GM19328 (cell line): ENCODE data around the gene AP2M1.

Source experiments
- ATAC-seq: cut with Tn5 transposase; IDR thresholded peaks from one replicate; pipeline ENCODE4 v1.9.1; 2021; ENCODE audit warnings: mild to moderate bottlenecking, moderate library complexity; ENCODE audit not compliant: unreplicated experiment

The AP2M1 gene

DNA sequence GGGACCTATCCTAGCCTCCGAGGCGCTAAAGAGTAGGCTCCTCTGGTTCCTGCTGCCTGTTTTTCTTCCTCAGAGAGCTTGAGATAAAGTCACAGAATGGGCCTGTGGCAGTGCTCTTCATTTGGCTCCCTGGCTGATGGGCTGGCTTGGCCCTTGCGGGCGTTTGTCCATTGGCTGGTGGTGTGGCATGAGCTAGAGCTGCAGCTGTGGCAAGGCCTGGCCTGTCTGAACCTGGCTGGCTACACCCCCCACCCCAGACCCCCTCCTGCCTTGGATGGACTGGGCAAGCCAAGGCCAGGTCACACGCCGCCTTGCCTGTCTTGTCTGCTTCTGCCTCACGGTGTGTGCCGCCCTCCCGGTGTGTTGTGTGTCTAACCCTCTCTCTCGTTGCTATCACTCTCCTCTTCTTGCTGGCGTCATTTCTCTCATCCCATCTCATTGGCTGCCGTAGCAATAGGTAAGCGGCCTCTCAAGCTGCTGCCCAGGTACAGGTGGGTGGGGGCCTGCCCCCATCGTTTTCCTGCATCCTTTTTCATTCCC lies 3.2 kb downstream of the AP2M1 start:
- no peak for ATAC-seq

GRCh38 chr3:184178521-184179138 lies 4.0 kb downstream of the AP2M1 start:
- ATAC-seq, result no peak

DNA sequence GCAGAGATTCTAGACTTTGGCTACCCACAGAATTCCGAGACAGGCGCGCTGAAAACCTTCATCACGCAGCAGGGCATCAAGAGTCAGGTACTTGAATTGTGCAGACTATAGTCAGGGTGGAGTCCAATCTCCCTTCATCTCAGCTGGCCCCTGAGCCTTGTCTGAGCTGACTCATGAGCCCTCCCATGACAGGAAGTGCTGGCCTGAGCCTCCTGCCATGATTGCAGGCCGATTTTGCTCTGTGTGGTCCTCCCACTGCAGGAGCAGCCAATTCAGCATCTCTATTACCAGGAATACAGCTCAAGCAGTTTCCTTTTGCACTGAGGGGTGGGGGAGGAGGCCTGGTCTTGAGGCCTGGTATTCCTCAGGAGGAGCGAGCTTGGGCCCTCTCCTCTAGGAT lies 5.5 kb downstream of the AP2M1 start:
- no peak for ATAC-seq

DNA sequence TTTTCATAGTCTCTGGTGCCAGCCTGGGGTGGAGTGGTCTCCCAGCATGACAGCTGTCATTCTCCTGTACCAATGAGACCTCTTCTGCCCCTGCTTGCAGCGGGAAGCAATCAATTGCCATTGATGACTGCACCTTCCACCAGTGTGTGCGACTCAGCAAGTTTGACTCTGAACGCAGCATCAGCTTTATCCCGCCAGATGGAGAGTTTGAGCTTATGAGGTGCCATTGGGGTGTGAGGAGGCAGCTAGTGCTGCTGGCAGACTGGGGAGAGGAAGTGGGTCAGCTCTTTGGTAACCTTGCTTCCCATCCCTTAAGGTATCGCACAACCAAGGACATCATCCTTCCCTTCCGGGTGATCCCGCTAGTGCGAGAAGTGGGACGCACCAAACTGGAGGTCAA lies 6.9 kb downstream of the AP2M1 start:
- ATAC-seq, result no peak

GRCh38 chr3:184183679-184184078 lies 9.0 kb downstream of the AP2M1 start:
- ATAC-seq, result no peak

GRCh38 chr3:184184546-184185230 lies 10.0 kb downstream of the AP2M1 start:
- ATAC-seq, result no peak

DNA sequence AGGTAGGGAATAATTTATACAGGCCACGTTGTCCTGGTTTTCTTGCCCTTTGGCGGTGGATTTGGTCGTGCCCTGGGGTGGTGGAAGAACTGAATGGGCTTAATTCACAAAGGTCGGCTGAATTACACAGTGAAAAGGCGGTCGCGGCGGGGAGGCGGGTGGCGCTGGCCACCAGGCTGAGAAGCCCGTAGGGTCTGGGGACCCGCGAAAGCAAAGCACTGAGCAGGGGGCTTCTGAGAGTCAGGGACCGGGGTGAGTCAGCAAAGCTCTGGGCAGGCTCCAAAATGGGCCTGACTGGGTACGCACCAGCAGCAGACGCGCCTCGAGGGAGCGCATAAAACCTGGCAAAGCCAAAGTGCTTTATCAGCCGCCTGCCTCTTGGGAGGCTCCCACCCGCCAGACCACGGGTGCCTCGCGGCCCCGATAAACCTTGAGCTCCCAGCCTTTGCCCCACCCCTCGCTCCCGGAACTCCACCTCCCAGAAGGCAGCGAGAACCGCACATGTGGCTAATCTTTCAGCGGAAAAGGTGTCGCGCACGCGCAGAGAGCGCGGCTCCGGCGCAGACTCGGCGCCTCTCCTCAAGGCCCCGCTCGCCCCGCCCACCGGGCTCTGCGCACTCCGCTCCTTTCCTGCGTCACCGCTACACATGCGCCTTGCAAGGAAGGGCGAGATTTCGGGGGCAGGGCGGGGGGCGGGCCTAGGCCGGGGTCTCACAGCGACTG lies 11.0 kb downstream of the AP2M1 start:
- ATAC-seq, result peak; percentile 93

GRCh38 chr3:184186184-184186901 lies 11.7 kb downstream of the AP2M1 start, which contains the start of gene ABCF3:
TSS of gene ABCF3 (plus strand) at chr3:184186199. CDS start at chr3:184186208, 9 bp downstream.
- no peak for ATAC-seq

- ATAC-seq, result no peak
Observed at GRCh38 chr3:184186902-184187207, 12.2 kb downstream of the AP2M1 start.

- no peak for ATAC-seq
Observed at GRCh38 chr3:184188080-184188479, 13.4 kb downstream of the AP2M1 start.

GRCh38 chr3:184189421-184189820 lies 14.8 kb downstream of the AP2M1 start:
- ATAC-seq, result no peak

DNA sequence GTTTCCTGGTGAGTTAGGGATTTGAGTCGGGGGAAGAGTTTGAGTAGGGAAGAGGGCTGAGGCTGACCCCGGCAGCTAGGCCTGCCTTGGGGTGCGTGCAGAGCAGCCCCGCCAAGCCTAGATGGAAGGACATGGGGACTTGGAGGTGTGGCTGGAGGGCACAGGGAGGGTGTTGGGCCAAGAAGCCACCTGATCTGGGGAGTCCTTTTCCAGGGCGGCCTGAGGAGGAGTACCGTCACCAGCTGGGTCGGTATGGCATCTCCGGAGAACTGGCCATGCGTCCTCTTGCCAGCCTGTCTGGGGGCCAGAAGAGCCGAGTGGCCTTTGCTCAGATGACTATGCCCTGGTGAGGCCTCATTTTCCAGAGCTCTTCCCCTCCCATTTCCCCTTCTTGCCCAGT lies 18.2 kb downstream of the AP2M1 start:
- ATAC-seq, result no peak

DNA sequence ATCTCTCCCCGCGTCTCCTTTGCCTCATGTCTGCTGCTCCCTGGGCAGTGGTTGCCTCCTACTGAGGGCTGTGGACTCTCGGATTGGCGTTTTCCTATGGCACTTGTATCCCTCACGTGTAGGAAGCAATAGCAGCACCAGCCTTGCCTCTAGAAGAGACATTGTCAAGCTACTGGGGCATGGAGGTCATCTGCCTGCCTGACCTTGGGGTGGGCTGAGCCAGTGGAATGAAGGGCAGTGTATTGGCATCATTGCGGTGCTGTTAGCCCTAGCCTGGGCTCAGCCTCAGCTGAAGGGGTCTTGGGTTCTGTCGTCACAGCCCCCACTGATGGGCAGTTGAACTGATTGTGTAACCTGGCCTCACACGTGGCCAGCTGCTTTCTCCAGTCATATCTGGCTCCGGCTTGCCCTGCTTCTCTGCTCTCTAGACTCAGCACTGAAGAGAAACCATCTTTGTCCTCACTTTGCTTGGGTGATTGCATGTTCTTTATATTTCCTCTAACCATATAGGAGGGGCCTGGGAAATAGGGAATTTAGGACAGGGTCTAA lies 19.4 kb downstream of the AP2M1 start:
- ATAC-seq, result no peak

- ATAC-seq, result no peak
Observed at GRCh38 chr3:184196536-184196935, 21.9 kb downstream of the AP2M1 start.

GRCh38 chr3:184198509-184198908 lies 23.9 kb downstream of the AP2M1 start:
- ATAC-seq, result no peak

- ATAC-seq, result no peak
Observed at GRCh38 chr3:184200825-184201224, 26.2 kb downstream of the AP2M1 start.

GRCh38 chr3:184203526-184203925 lies 28.9 kb downstream of the AP2M1 start:
- no peak for ATAC-seq

- no peak for ATAC-seq
Observed at GRCh38 chr3:184209146-184209923, 34.7 kb downstream of the AP2M1 start.

DNA sequence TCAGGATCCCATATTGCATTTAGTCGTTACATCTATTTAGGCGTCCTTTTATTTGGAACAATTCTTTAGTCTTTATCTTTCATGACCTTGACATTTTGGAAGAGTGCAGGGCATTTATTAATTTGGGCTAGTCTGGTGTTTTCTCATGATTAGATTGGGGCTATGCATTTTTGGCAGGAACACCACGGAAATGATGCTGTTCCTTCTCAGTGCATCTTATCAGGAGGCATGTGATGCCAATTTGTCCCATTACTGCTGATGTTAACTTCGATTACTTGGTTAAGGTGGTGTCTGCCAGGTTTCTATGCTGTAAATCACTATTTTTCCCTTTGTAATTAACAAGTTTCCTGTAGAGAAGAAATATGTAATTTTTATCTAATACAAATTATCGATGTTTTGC lies 36.6 kb downstream of the AP2M1 start:
- no peak for ATAC-seq

GRCh38 chr3:184211718-184212117 lies 37.1 kb downstream of the AP2M1 start:
- ATAC-seq, result no peak
